HuH-7 (cell line): Measurements from ENCODE around the gene STARD6.
"Not testable (repeated sequence)": the region's sequence is repeated elsewhere in the genome, so short reads cannot be mapped to it uniquely, and the experiment has no call there.

Experiments
- DNase-seq: peaks from one replicate; pipeline ENCODE4 v3.0.0; 2011; ENCODE audit warnings: low spot score

Gene STARD6

DNA sequence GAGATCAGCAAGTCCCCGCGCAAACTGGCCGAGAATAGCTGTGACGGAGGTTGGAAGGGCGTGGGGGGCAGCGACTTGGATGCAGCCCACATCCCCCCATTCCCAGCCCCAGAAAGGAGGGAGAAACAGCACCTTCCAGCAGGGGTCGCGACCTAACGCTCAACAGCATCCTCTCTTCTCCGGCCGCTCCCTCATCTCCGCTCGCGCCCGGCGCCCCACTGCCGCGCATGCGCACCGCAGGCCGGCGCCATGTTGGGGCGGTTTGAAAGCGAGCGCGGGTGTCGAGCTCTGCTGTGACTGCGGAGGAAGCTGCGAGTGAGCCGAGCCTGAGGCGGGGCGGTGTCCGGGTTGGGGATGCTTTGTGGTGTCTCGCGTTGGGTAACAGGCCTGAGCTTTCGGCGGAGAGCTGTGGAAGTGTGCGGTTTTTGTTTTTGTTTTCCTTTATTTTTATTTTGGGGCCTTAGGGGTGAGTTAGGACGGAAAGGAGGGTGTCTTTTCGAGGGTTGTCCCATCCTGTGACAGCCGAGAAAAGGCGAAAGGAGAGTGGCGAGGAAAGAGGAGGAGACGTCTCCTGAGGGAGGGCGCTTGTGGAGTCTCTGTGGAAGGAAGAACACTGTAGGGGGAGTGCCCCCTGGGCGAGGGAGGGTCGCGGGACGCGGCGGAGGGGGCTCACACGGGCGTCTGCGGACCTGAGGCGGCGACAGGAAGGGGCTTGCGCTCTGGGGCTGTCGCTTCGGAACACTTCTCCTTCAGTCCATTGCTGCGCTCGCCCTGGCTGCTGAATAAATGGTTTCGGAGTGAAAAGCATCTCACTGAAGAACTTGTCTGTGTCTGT, at the start of gene STARD6, which contains the start of gene C18orf54:
Gene STARD6 (minus strand): TSS at position 199 of the 835 bp plus-strand sequence. CDS start 3,285 bp downstream, outside the sequence.
Gene C18orf54 (plus strand): TSS at position 247 of the 835 bp plus-strand sequence. CDS start 2,667 bp downstream, outside the sequence.
- DNase-seq, result peak; percentile 83

GRCh38 chr18:54405290-54405689, 47.6 kb upstream of the STARD6 start:
- no peak for DNase-seq

DNA sequence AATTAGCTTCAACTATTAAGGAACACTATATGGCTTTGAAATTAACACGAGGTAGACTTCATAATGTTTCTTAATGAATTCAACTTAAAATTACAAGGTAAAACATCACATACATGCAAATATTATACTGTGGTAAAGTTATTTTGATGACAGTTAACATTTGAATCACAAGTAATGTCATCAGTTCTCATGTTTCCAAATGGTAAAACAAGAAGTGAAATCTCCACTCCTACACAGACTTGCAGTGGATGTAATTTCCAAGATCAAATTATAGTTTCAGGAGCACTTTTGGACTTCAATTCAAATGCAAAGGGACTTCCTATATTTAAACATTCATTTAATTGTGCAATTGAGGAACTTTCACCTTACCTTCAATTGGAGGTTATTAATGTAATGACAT, 39.1 kb upstream of the STARD6 start:
- DNase-seq, result no peak

- DNase-seq, result no peak
Measured at GRCh38 chr18:54393648-54394294, 36.1 kb upstream of the STARD6 start.

- peak; percentile 17 for DNase-seq
Measured at GRCh38 chr18:54392543-54393023, 34.9 kb upstream of the STARD6 start.

DNA sequence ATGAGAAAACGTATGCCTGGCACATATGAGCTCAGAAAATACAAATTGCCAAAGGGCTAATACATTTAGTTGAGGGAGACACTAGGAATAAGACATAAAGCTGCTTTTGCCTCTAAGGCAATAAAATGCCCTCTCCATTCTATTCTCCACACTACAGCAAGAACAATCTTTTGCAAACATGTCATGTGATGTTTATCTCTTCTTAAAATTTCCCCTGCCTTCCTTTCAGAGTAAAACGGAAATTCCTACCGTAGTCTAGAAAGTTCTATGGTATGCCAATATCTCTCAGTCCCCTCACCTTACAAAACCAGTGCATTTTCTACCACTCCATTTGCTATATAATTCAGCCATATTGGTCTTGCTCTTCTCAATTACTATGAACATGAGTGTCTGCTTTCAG, 33.2 kb upstream of the STARD6 start:
- DNase-seq, result no peak

DNA sequence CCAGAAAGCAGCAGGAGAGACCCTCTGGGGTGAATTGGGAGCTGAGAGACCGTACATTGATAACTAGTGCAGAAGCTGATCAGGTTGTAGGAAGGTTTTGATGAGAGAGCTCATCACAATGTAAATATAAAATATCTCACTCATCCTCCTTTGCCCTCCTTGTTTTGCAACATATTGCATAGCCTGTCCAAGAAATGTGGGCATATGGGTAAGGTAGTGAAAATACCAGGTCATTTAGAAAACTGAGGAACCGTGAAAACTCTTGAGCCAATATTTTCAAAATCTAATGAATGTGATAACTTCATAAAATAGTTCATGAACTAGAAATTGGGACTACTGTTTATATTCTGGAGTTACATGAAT, 31.5 kb upstream of the STARD6 start:
- DNase-seq, result no peak

DNA sequence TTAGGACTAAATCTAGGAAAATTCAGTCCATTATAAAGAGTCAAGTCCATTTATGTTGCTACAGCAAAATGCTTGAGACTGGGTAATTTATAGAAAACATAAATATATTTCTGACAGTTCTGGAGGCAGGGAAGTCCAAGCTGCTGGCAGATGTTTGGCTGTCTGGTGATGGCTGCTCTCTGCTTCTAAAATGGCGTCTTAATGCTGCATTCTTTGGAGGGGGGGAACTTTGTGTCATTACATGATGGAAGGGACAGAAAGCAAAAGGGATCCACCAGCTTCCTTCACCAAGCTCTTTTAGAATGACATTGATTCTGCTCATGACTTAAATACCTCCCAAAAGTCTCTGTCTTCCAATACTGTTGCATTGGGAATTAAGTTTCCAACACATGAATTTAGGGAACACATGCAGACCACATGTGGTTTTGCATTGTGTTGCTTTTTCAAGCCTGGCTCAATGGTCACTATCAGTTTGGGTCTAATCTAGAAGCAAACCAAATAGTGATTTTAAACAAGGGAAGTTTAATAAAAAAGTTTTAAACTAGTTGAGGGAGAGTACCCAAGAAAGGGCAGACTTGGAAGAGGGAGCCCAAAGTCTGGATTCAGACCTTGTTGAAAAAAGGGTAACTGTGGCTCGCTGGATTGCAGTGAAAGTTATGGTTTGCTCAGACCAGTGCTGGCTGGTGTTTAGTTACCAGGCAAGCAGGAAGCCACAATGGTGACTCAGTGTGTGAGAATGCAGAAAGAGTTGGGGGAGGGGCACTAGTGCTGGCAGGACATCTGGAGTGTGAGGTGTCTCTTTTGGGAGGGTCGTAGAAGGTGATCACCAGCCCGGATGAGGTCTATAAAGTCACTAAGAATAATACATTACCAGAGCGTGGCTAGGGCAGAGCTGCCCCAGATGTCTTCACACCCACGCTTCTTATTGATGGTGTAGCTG, 30.8 kb upstream of the STARD6 start:
- DNase-seq, result peak; percentile 2

DNA sequence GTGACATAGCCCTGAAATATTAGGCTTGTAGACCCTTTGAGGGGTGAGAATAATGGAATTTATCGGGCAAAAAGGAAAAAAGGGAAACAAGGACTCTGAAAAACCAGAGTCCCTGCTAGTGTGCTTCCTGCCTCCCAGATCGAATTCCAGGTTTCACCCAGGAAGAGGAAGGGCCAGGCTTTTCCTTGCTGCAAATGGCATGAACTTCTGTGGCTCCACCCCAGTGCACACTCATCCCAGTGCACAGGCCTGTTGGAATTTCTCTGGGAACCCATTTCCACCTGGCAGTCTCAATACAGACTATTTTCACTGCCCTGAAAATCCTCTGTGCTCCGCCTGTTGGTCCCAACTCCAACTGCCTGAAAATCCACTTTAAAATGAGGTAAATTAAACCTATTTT, 30.0 kb upstream of the STARD6 start:
- no peak for DNase-seq

DNA sequence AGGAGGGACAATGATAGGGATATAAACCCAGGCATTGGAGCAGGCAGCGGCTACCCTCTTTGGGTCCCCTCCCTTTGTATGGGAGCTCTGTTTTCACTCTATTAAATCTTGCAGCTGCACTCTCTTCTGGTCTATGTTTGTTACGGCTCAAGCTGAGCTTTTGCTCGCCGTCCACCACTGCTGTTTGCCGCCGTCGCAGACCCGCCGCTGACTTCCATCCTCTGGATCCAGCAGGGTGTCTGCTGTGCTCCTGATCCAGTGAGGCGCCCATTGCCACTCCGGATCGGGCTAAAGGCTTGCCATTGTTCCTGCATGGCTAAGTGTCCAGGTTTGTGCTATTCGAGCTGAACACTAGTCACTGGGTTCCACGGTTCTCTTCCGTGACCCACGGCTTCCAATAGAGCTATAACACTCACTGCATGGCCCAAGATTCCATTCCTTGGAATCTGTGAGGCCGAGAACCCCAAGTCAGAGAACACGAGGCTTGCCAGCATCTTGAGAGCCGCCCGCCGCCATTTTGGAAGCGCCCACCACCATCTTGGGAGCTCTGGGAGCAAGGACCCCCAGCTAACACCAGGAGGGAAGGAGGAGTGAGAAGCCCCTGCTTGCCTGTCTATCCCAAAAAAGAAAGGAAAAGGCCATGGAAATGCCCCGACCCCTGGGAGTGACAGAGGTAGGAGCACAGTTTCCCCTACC, 29.3 kb upstream of the STARD6 start:
- not testable (repeated sequence) for DNase-seq

GRCh38 chr18:54386043-54386442, 28.4 kb upstream of the STARD6 start:
- no peak for DNase-seq

- DNase-seq, result no peak
Measured at GRCh38 chr18:54382733-54383252, 25.1 kb upstream of the STARD6 start.

DNA sequence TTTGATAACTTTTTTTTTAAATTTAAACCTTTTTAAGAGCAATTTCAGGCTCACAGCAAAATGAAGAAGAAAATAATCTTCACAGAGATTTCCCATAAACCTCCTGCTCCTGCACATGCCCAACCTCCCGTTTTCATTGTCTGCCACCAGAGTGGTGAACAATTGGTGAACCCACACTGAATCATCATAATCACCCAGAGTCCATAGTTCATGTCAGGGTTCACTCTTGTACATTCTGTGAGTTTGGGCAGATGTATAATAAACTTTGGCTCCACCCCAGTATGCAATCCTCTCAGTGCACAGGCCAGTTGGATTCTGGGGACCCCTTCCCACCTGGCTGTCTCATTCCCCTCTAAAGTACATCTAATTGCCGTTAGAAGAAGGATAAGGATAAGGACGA, 24.4 kb upstream of the STARD6 start:
- DNase-seq, result no peak

DNA sequence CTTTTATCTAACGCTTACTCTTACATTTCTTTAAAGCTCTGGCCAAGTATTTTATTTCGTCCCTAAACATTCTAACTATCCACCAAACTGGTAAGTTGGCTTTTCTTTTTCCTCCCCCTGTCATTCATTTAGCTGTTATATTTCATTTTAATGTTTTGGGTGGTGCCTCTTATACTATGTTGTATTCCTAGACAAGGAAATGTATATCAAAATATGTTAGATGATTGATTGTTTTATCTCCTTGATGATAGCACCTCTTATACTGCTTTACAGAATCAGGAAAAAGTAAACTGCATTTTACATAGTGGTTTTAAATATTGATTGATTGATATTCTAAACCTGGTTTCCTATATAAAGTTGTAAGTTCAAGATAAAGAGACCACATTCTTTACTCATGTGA, 24.0 kb upstream of the STARD6 start:
- no peak for DNase-seq

GRCh38 chr18:54378057-54378456, 20.4 kb upstream of the STARD6 start:
- no peak for DNase-seq

GRCh38 chr18:54360406-54360805, 2.7 kb upstream of the STARD6 start:
- no peak for DNase-seq

GRCh38 chr18:54359233-54359632, 1.6 kb upstream of the STARD6 start:
- no peak for DNase-seq

DNA sequence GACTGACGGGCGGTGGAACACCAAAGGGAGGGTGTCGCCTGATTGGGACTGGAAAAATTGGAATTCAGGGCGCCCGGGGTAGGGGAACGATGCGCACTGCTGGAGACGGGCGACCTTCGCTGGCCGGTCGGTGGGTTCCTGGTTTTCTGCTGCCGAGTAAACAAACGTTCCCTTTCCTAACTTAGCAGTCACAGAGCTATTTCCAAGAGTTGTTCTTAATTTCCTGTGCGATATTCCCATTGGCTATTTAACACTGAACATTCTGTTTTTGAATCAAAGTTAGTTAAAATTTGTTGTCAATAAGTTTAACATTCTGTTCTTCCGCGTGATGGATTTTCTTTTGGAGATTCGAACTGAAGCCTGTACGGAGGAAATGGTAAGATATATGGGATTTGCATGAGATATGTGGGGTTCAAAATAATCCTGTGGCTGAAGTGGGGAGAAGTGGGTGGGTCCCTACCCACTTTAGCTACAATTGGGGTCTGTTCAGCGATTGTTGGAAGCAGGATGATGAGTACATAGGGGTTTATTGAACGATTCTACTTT, 910 bp upstream of the STARD6 start:
- no peak for DNase-seq

GRCh38 chr18:54357082-54357659, 487 bp downstream of the STARD6 start:
- DNase-seq, result no peak

GRCh38 chr18:54351186-54351585, 6.5 kb downstream of the STARD6 start:
- no peak for DNase-seq

DNA sequence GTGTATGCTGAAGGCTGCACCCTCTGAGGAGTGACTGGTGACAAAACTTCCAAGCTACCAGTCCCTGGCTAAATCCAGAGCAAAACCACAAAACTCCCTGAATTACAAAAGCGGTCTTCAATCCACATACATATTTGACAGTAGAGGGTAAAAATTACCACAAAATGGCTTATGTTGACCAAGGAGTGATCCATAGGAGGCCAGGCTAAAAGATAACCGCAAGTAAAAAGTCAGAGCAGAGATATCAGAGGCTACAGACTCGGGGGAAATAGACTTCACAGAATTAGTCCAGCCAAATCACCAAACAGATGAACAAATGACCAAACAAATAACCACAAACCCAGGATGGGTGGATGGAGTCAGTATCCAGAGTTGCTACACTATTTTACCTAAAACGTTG, 19.4 kb downstream of the STARD6 start:
- no peak for DNase-seq
